Measurements from ENCODE around the gene AGPS.

The AGPS gene

DNA sequence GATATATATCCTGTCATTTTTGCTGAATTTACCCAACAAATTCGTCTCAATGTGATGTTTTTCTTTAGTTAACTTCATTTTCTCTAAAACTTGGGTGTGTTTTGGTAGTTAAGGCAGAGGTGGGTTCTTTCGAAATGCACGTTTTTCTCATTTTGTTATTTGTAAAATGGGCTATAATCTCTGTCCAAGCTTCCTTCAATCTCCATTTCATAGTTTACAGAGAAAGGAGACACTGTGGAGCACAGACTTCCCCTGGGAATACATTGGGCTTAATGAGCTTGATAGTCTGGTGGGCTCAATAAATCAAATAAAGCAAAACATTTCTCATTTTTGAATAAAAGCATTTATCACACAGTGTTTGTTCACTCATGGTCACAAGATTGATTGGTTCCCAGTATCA, 145.1 kb downstream of the AGPS start:
- TF ChIP-seq, protein P1, sequence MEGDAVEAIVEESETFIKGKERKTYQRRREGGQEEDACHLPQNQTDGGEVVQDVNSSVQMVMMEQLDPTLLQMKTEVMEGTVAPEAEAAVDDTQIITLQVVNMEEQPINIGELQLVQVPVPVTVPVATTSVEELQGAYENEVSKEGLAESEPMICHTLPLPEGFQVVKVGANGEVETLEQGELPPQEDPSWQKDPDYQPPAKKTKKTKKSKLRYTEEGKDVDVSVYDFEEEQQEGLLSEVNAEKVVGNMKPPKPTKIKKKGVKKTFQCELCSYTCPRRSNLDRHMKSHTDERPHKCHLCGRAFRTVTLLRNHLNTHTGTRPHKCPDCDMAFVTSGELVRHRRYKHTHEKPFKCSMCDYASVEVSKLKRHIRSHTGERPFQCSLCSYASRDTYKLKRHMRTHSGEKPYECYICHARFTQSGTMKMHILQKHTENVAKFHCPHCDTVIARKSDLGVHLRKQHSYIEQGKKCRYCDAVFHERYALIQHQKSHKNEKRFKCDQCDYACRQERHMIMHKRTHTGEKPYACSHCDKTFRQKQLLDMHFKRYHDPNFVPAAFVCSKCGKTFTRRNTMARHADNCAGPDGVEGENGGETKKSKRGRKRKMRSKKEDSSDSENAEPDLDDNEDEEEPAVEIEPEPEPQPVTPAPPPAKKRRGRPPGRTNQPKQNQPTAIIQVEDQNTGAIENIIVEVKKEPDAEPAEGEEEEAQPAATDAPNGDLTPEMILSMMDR (IDR thresholded peaks at IDR 0.05; ENCODE audit: borderline replicate concordance, insufficient read depth, low read depth, low read length), result no peak
- no peak overlapping the region for H3K4me3 ChIP-seq (ENCODE audit: low read depth, low read length)

DNA sequence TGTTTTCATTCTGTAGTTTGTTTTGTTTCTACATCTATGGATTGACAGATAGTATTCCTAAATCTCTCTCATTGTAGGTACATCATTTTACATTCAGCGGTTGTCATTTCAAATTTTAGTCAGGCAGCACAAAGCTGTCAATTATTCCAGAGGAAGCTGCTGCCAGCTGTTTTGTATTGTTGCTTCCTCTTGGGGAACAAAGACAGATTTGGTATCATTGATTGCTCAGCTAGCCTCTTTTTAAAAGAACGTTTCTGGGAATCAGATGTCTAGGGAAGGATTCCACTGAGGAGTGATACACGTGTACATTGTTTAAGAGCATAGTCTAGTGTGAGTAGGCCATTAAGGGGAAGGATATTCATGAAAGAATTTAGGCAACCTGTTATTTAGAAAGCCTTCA, 145.8 kb downstream of the AGPS start:
- no peak overlapping the region for H3K4me3 ChIP-seq (ENCODE audit: low read depth, low read length)
- TF ChIP-seq, protein P1 (IDR thresholded peaks at IDR 0.05; ENCODE audit: borderline replicate concordance, insufficient read depth, low read depth, low read length), result no peak

DNA sequence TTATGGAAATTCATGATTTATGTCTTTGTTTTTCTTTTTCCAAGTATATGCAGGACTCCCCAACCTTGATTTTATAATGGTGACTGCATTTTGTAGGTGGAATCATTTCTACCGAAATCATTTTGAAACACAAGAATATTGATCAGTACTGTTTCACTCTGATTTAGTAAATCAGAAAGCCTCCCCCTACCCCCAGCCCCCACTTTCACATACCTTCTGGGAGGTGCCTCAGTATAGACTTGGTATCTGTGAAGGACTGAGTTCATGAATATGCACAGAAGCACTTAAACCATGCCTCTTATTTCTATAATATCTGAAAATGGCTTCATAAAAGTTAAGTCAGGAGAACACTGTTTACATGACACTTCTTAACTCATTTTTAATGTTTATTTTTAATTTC, 147.7 kb downstream of the AGPS start:
- no peak overlapping the region for H3K4me3 ChIP-seq (ENCODE audit: low read depth, low read length)
- TF ChIP-seq, protein P1 (IDR thresholded peaks at IDR 0.05; ENCODE audit: borderline replicate concordance, insufficient read depth, low read depth, low read length), result no peak

DNA sequence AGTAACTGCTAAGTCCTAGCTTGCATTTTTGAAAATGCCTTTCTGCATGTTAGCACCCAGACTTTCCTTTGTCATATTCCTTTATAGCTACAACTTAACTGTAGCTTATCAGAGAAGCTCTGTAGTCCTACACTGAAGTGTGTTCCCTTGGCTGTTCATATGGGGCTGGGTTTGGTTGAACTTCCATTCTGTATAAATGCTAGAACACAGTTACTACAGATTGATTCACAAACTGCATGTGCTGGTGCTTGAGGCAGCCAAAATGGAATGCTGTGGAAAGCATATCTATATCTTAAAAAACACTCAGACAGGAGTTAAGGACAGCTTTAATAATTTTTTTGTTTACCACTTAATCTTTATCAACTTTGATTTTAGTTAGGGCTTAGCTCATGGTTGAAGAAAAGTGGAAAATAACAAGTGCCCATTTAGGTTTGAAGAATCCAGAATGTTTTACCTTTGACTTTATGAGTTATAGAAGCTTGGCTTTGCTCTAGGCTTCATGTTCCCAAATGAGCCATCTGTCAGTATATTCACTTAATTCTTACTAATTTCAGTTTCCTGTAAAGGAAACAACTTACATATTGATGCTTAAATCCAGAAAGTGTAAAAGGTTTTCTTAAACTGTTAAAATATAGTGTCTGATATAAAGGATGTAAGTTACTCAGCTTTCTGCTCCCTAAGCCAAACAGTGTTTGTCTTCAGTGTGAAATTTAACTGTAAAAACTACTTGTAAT, 148.9 kb downstream of the AGPS start:
- TF ChIP-seq, protein P1 (IDR thresholded peaks at IDR 0.05; ENCODE audit: borderline replicate concordance, insufficient read depth, low read depth, low read length), result no peak
- H3K4me3 ChIP-seq (ENCODE audit: low read depth, low read length), result no peak overlapping the region

DNA sequence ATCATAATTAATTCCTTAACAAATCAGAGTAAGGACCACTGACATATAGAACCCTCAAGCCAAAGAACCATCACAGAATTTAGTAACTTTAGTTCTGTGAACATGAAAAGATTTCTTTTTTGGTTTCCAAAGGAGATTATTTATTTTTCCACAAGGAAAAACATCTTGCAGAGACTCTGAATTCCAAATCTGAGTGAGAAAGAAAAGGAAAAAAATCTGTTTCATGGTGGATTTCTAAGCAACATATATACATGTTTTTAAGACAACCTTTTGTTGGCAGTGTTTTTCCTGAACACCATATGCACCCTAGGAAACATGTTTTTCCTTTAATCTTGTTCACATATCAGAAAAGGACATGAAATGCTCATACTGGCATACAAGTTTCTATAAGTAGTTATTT, 149.8 kb downstream of the AGPS start:
- H3K4me3 ChIP-seq (ENCODE audit: low read depth, low read length), result no peak overlapping the region
- TF ChIP-seq, protein P1 (IDR thresholded peaks at IDR 0.05; ENCODE audit: borderline replicate concordance, insufficient read depth, low read depth, low read length), result no peak

DNA sequence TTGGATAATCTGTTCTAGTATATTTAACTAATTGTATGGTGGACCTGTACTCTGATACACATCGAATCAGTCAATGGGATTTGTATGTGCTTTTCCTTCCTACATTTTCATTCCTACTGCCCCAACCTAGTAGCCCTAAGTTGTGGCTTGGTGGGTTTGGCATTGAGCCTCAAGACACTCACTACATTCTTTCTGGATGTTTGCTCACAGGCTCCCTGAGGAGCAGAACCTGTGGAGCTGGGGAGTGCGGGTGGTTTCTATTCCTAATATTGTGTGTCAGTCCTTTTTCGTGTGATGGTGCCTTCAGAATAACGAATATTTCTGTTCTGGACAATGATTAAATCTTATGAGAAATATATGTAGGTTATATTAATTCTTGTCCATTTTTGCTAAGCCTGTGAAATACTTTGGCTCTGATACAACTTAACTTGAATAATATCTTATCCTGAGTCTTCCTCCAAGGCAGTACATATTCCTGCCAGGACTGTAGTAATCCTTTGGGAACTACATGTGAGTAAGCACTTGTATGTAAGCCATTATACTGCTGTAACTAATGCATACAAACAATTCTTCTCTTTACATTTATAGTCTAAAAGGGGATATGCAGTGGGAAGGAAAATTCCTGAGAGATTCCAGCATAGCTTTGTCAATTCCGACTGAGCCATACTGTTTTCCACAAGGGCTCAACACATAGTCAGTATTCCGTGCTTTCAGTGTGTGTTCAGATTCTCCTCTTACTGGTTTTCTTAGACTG, 150.6 kb downstream of the AGPS start:
- H3K4me3 ChIP-seq (ENCODE audit: low read depth, low read length), result no peak overlapping the region
- TF ChIP-seq, protein P1 (IDR thresholded peaks at IDR 0.05; ENCODE audit: borderline replicate concordance, insufficient read depth, low read depth, low read length), result no peak

DNA sequence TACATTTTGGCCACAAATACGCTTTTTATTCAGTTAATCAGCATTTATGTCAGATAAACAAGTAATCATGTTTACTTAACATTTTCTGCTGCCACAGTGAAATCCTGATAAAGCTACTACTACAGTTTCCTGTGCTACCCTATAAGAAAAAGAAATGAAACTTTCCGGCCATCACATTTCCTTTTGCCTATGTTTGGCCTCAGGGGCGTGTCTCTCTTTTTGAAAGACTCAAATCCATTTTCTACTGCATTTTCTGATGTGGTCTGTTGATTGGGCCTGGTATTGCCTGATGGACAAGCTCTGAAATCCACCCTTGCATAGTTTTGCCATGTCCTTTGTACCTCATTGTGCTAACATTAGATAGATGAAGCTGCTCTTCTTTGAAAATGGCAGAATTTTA, 152.6 kb downstream of the AGPS start:
- no peak overlapping the region for H3K4me3 ChIP-seq (ENCODE audit: low read depth, low read length)
- TF ChIP-seq, protein P1 (IDR thresholded peaks at IDR 0.05; ENCODE audit: borderline replicate concordance, insufficient read depth, low read depth, low read length), result no peak
